Measurements from ENCODE around the gene DNER. TPM values are rescaled to one million over a fixed set of nuclear protein-coding genes. Genes with fewer than 3 reads are reported as not detected.

The DNER gene
- polyA plus RNA-seq, 3 donors: 0.12 to 0.20 (median 0.16) TPM

GRCh38 chr2:229650901-229651300 is 63.5 kb downstream of the DNER start:
- peaks cover 0 to 5% (median 1%) of the 10 kb centered on the region in 3 donors for H3K27me3 Mint-ChIP-seq (ENCODE audit: low read depth in 3 of 3)
- TF ChIP-seq CTCF (IDR thresholded peaks at IDR 0.05): no peak
- no peaks in the 10 kb centered on the region for H3K9me3 Mint-ChIP-seq
- Histone ChIP-seq H4K20me1 (ENCODE audit: insufficient read depth, low read length) (no peaks in the 10 kb centered on the region), H3K9ac (ENCODE audit: insufficient read depth, low read length, poor library complexity, severe bottlenecking) (no peak overlapping the region), H3K9me3 (replicated peaks in 1 of 2; ENCODE audit: control insufficient read depth in 1 of 2, insufficient read depth in 1 of 2, low read length in 2 of 2) (no peaks in the 10 kb centered on the region), H3K4me2 (replicated peaks; ENCODE audit: extremely low read depth, low read length, poor library complexity, severe bottlenecking) (no peak overlapping the region), H3K4me1 (ENCODE audit: control insufficient read depth in 1 of 2, insufficient read depth in 2 of 2, low read length in 2 of 2) (no peaks in the 10 kb centered on the region), H3K79me2 (ENCODE audit: insufficient read depth, low read length) (no peaks in the 10 kb centered on the region), H3K36me3 (replicated peaks in 1 of 2; ENCODE audit: control insufficient read depth in 1 of 2, insufficient read depth in 2 of 2, low read length in 2 of 2) (no peaks in the 10 kb centered on the region), H3K27ac (ENCODE audit: low read depth in 1 of 2, low read length in 2 of 2) (no peak overlapping the region), H3K27me3 (ENCODE audit: control insufficient read depth in 2 of 2, insufficient read depth in 2 of 2, low read length in 2 of 2) (no peaks in the 10 kb centered on the region), H2AFZ (ENCODE audit: insufficient read depth, low read depth, low read length, poor library complexity, severe bottlenecking) (no peak overlapping the region), H3K4me3 (replicated peaks in 1 of 3; ENCODE audit: low read depth in 2 of 3, low read length in 3 of 3) (no peak overlapping the region)
- no peak overlapping the region for H3K27ac Mint-ChIP-seq
- H3K4me3 Mint-ChIP-seq: no peak overlapping the region
- intact Hi-C loops (cut with micrococcal nuclease): no loop called here
- H3K36me3 Mint-ChIP-seq: no peaks in the 10 kb centered on the region
- DNase-seq: no peak
- WGBS (ENCODE audit: insufficient coverage): 75% methylated on average over 2 of the region's 3 CpGs
- H3K4me1 Mint-ChIP-seq: no peaks in the 10 kb centered on the region

GRCh38 chr2:229650059-229650458 is 64.3 kb downstream of the DNER start:
- Histone ChIP-seq H3K27me3 (ENCODE audit: control insufficient read depth in 2 of 2, insufficient read depth in 2 of 2, low read length in 2 of 2) (no peaks in the 10 kb centered on the region), H3K79me2 (ENCODE audit: insufficient read depth, low read length) (no peaks in the 10 kb centered on the region), H3K4me3 (replicated peaks in 1 of 3; ENCODE audit: low read depth in 2 of 3, low read length in 3 of 3) (no peak overlapping the region), H3K36me3 (replicated peaks in 1 of 2; ENCODE audit: control insufficient read depth in 1 of 2, insufficient read depth in 2 of 2, low read length in 2 of 2) (no peaks in the 10 kb centered on the region), H3K27ac (ENCODE audit: low read depth in 1 of 2, low read length in 2 of 2) (no peak overlapping the region), H3K4me1 (ENCODE audit: control insufficient read depth in 1 of 2, insufficient read depth in 2 of 2, low read length in 2 of 2) (no peaks in the 10 kb centered on the region), H4K20me1 (ENCODE audit: insufficient read depth, low read length) (no peaks in the 10 kb centered on the region), H3K4me2 (replicated peaks; ENCODE audit: extremely low read depth, low read length, poor library complexity, severe bottlenecking) (no peak overlapping the region), H3K9ac (ENCODE audit: insufficient read depth, low read length, poor library complexity, severe bottlenecking) (no peak overlapping the region), H2AFZ (ENCODE audit: insufficient read depth, low read depth, low read length, poor library complexity, severe bottlenecking) (no peak overlapping the region), H3K9me3 (replicated peaks in 1 of 2; ENCODE audit: control insufficient read depth in 1 of 2, insufficient read depth in 1 of 2, low read length in 2 of 2) (no peaks in the 10 kb centered on the region)
- TF ChIP-seq CTCF (IDR thresholded peaks at IDR 0.05): no peak
- Mint-ChIP-seq H3K27me3 (ENCODE audit: low read depth in 3 of 3) (peaks cover 0 to 5% (median 1%) of the 10 kb centered on the region in 3 donors), H3K4me3 (no peak overlapping the region), H3K4me1 (no peaks in the 10 kb centered on the region), H3K9me3 (no peaks in the 10 kb centered on the region), H3K27ac (no peak overlapping the region), H3K36me3 (no peaks in the 10 kb centered on the region)
- intact Hi-C loops (cut with micrococcal nuclease): no loop called here
- WGBS (ENCODE audit: insufficient coverage): 92% methylated on average over 2 of the region's 5 CpGs
- DNase-seq: no peak
